NCI-H526 treated with DMSO at 0.1 percent for 48 hours (cell line): ENCODE results near the gene ATXN10.
"Not testable (repeated sequence)": the region's sequence is repeated elsewhere in the genome, so short reads cannot be mapped to it uniquely, and the experiment has no call there.

Experiments used
- DNase-seq: peaks from one replicate; lab custom pipeline; 2025; lab: John Stamatoyannopoulos, UW

The ATXN10 gene

DNA sequence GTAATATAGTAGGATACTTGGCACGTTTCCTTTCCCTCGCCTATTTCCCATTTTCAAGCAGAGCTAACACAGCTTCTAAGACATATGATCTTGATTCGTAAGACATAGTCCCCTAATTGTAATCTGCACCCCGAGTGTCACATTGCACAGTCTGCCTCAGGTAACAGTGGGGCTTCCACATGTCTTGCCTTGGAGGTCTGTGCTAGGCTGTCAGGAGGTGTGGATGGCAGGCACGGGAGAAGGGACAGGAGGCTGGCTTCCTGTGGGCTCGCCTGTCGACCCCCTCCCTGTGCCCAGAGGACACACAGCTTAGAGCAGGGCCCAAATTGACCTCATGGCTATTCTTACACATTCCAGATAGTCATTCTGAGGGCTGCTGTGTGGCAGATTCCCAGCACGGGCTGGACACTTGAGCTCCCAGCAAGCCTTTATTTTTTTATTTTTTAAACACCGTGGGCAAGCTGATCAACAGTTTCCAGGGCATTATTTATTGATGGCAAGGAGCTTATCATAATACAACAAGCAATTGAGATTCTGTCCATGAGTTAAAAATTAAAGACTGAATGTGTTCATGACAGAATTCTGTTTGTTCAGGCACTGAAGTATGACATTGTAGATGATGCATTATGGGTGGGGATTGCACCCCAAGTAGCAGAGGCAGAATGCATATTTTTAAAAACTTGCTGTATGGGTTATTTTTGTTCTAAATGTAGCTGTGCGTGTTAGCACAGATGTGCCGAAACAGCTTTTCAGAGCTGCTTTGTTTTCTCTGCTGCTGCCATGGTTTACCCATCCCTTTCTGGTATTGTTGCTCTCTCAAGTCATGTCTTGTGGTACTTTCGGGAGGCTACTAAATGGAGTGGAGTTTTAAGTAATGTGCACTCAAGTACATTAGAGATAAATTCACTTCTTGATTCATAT, 113.0 kb downstream of the ATXN10 start:
- DNase-seq: no peak

DNA sequence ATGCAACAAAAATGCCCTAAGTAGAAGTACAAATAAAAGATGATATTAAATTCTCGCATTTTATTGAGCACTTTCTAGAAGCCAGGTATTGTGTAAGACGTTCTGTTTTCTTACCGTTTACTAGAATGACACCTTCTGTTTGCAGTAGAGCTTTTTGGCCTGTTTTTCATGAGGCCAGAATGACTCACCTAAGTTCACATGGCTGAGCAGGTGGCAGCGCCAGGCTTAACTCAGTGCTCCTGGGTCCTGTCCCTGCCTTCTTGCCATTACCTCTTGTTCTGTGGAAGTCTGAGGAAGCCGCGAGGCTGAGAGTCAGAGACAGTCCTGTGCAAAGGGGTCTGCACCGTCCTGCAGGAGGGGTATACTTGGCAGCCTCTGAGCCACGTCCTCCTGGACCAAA, 113.8 kb downstream of the ATXN10 start:
- DNase-seq: no peak

DNA sequence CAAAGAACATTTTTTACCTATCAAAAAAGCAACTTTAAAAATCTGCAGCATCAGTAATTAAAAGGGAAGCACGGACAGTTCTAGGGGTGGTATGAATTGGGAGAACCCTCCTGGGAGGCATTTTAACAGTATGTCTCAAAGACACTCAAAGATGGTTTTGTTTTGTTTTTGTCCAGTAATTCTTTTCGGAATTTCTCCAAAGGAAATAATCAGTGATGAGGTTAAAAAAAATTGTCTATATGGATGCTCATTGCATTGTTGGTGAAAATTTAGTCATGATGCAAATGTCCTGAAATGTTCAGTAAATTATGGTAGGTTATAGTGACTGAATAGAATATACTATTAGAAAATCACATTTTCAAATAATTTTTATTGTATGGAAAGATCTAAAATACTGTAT, 115.1 kb downstream of the ATXN10 start:
- no peak for DNase-seq

DNA sequence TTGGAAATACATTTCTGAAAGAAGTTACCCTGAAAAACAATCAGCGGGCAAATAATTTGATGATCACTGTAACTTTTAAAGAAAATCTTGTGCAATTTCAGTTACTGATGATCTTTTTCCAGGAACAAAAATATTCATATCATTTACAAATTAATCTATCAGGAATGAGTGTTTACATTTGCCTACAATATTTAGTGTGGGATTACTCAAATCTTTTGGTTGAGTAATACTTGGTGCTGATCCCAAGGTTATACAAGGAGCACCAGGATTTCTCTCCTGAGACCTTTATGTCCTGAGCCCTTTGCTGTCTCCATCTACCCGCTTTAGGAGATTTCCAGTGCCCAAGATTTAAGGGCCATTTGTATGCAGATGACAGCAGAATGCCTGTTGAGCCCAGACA, 116.1 kb downstream of the ATXN10 start:
- DNase-seq: no peak

DNA sequence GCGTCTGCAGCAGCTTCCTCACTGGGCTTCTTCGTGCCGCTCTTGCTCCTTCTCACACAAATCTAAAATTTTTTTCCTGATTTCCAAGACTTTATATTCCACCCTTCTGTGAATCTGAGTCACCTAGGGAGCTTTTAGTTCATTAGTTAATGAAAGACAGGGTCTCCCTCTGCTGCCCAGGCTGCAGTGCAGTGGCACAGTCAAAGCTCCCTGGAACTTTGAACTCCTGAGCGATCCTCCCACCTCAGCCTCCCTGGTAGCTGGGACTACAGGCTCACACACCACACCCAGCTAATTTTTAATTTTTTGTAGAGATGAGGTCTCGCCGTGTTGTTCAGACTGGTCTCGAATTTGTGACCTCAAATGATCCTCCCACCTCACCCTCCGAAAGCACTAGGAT, 116.9 kb downstream of the ATXN10 start:
- no peak for DNase-seq

DNA sequence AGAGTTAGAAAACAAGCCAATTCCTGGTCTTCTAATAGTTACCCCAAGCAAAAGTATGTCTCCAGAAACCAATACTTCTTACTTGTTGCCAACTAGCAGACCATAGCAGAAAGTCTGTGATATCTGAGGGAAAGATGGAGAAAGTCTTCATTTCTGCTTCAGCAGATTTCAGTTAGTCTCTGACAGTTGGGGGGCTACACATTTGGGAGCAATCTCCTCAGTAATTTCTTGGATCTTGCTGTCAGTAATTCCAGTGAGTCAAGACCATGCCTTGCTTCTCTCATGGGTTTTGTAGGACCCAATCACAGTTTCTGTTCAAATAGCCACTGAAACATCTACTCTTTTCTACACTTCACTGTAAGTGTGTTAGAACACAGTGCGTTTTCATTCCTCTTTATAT, 118.8 kb downstream of the ATXN10 start:
- no peak for DNase-seq

DNA sequence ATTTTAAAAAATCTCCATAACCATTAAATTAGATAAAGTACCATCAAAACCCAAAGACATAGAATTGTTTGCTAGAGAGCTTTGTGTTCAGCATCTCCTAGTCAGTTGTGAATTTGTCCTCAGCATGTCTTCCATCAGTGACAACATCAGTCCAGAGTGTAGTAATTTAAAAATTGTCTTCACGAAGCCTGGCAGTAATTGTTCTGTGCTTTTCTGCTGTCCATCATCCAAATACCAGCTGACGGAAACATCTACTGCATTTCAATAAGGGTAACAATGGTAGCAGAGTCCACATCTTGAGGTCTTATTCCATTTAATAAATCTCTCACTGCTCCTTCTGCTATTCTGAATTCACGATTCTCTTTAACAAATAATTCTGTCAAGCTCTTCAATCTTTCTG, 121.5 kb downstream of the ATXN10 start:
- no peak for DNase-seq

DNA sequence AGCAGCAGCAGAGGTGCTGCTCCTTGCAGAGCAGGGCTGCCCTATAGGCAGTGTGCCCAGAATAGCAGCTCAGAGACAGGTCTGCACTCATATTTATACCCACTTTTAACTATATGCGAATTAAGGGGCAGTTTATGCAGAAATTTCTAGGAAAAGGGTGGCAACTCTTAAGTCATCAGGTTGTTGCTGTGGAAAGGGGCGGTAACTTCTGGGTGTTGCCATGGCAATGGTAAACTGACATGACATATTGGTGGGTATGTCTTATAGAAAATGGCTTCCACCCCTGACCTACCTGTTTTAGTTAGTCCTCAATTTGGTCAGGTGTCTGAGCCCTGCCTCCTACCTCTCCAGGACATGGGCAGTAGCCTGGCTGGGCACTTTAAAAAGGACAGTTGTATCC, 122.3 kb downstream of the ATXN10 start:
- no peak for DNase-seq

DNA sequence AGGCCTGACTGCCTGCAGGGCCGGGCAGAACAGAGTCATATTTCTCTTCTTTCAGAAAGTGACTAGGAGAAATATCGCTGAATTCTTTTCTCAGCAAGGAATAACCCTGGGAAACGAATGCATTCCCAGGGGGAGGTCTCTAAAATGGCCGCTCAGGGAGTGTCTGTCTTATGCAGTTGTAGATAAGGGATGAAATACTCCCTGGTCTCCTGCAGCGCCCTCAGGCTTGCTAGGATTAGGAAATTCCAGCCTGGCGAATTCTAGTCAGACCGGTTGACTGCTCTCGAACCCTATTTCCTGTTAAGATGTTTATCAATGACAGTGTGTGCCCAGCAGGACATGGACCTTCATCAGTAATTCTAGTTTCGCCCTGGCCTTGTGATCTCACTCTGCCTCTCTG, 124.4 kb downstream of the ATXN10 start:
- not testable (repeated sequence) for DNase-seq

DNA sequence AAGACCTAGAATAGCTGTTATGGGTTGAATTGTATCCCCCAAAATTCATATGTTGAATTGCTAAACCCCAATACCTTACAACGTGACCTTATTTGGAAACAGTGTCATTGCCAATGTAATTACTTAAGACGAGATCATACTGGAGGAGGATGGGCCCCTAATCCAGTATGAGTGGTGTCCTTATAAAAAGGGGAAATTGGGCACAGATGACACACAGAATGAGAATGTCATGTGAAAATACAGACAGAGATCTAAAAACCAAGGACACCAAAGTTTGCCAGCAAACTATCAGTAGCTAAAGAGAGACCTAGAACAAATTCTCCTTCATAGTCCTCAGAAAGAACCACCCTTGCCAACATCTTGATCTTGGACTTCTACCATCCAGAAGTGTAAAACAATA, 127.7 kb downstream of the ATXN10 start:
- DNase-seq: no peak

DNA sequence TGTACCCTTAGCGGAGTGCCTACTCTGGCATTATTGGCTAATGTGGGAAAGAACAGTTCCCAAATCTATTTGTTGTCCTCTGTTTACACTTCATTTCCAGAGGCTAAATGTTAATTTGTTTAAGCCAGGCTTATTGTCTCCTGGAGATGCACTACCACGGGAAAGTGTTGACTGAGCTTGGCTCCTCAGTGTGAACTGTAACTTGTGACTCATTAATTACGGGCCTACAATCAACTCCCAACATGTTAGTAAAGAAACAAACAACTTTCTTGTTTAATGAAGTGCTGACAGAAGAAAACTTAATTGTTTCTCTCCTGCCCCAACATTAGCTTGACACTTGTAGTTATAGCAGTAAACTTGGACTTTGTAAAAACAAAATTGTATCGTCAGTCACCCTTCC, 130.4 kb downstream of the ATXN10 start:
- no peak for DNase-seq

DNA sequence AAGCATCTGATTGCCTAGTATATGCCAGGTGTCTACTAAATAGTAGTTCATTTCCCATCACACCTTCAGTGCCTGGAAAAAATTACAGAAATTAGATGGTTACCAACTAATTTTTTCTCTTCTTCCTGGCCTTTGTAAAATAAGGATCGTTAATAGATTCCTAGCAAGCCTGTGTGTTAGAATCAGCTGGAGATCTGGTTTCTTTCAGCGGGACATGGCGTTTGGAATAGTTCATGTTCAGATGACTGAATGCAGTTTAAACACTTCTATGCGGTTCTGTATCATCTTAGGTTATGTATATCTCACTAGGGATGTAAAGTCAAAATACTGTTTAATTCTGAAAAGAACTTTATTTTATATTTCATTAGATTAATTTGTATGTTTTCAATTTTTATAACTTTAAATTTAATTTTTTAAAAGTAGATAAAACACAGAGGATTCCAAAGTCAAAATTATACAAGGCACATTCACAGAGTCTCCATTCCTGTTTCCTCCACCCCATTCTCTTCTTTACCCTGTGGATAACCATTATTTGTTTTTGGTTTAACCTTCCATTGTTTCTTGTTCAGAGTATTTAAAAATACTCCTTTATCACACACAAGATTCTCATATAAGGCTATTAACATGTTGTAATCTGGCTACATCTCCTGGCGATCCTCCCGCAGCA, 132.8 kb downstream of the ATXN10 start:
- no peak for DNase-seq

DNA sequence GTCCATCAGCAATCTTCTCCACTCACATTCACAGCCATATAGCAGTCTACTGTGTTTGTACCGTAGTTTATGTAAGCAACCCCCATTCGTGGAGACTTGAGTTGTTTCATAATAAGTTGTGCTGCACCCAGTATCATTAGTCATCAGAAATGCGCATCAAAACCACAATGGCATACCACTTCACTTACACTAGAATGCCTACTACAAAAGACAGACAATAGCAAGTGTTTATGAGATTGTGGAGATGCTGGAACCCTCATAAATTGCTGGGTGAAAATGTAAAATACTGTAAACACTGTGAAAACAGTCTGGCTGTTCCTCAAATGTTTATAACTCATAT, 133.3 kb downstream of the ATXN10 start:
- DNase-seq: no peak

DNA sequence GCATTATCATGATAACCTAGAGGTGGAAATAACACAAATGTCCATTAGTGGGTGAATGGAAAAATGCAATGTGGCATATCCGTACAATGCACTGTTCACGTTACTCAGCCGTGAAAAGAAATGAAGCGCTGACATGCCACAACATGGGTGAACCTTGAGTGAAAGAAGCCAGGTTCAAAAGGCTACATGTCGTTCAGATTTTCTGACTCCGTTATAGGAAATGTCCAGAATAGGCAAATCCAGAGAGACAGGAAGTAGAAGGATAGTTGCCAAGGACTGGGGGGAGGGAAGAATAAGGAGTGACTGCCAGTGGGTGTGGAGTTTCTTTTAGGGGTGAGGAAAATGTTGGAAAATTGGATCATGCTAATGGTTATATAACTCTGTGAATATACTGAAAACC, 133.8 kb downstream of the ATXN10 start:
- DNase-seq: no peak

DNA sequence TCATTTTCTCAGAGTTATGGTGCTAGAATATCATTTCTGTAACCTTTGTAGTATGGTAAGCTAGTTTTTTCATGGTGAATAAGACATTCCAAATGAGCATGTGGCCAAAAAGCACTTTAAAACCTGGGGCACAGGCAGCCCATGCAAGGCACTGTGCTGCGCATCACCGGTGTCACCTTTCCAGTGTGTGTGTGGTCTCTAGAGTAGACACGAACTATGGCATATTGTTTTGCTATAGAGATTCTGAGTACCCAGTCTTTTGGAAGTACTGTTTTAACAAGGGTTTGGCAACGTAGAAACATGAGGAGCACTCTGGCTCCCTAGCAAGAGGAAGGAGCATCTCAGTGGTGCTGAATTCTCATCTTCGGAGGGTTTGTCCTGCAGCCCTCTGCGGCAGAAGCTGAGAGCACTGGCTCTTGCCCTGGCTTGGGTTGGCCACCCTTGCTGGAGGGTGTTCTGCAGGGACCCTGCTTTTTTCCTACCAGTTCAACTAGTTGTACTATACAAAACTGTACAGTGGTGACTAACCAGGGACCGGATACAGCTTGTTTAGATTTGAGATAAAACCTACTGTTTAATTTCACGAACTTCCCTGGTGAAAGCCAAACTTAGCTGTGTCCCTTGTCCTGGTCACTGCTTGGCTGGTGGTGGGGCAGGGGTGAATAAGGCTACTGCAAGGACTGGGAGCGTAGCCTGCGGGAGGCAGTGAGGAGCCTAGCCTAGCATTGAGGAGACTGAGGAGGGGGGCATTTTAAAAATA, 135.7 kb downstream of the ATXN10 start:
- no peak for DNase-seq

DNA sequence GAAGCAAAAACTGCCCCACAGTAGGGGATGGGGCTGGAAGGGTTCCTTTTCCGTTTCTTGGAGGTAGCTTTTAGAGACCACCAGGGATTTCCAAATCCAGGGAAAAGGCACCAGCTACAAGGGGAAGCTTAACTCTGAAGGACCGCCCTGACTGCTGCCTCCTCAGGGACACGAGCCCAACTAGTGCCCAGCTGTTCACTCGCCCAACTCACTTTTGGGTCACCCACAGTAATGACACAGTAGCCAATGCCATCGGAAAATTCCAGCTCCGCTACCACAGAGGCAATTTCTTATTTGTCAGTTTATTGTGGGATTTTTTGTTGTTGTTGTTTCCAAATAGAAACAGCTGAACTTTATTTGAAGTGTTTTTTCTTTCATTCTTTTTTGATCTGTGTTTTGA, 141.3 kb downstream of the ATXN10 start:
- no peak for DNase-seq

DNA sequence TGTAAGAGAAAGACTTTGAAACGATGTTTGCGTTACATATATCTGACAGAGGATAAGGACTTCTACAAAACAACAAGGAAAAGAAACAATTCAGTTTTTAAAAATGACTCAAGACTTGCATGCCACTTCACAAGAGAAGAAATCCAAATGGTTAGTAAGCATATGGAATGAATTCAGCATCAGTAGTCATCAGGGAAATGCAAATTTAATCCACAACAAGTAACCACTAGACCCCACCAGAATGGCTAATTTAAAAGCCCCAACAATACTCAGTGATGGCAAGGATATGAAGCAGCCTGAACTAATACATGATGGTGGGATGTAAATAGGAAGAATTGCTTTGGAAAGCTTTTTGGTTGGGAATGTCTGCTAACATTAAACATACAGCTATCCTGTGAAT, 142.6 kb downstream of the ATXN10 start:
- DNase-seq: no peak

DNA sequence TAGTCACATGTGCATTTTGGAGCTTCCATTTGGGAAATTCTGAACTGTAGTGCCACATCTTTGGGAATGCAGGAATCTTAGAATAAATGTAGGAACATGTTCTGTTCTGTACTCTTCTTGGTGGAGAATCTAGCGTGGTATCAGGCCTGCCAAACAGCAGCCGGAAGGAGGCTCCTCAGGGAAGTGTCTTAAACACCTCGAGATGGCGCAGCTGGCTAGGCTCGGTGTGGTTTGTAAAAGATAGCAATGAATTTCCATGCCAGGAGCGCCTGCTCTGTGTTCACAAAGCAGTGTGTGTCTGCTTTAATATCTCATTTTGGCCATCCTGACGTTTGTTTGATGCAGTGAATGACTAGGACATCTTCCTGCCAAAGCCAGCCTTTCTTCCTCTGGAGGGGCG, 145.1 kb downstream of the ATXN10 start:
- DNase-seq: no peak

DNA sequence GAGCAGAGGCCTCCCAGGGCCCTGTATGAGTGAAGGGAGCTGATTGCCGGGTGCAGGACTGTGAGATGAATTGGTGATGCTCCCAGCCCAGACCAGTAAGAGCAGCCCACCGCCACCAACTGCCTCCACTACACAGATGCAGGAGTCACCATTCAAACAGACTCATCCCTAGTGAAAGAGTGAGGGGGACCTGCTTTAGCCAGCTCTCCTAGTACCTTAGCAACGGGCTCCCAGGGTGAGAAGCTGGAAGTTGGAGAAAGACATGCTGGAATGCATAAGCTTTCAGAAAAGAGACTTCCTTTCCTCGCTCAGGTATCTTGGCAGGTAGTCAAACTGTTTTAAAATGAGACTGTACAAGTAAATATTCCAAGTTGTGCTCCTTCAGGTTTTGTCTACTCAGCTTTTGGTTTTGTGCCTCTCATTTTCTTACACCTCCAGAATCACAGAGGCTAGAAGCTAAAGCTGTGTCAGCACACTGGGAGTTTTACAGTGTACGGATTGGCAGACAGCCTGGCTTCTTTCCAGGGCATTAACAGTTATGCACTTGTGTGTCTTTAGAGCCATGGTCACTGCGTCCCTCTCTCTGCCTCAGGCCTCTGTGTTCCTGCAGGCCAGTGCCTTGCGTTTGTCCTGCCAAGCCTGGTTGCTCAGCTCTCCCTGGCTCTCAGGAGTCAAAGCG, 146.2 kb downstream of the ATXN10 start:
- no peak for DNase-seq

DNA sequence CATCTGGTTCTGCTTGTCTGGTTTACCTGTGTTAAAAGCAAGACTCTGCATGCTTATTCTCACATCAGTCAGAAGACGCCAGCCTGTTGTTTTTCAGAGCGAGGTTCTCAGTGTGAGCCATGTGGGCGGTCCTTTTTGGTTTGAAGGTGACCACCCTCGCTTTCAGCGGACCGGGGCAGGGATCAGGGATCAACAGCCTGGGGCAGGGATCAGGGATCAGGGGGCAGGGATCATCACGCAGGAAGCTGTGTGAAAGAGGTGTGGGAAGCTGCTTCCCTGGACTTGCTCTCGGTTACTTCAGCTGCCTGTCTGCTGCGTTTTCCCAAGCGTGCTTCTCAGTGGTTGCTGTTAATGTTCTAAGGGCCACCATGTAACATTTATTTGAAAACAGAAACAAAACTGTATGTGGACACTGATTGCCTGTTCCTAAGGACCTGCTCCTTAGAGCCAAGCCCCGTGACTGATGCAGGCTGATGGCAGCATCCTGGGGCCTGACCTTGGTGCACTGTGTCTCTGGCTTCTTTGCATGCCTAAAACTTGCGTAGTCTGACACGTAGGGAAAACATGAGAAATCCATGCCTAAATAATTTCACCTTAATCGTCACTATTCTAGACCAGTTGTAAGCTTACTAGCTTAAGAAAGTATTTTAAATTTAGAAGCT, 146.9 kb downstream of the ATXN10 start:
- DNase-seq: no peak

DNA sequence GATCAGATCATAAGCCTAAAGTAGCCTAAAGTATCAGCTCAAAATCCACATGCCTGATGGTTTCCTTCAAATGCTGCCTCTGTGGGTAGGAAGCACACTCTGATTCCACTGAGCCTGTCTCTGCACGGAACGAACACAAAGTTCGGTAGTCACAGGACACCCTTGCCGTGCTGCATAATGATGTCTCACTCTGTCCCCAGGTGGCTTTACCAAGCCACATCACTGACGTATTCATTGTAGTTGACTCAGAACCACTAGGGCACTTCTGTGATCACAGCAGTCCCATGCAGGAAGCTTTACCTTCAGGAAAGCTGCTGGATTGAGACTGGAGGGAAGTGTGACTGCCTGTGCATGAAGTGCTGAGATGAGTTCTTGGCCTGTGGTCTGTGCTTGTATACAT, 147.7 kb downstream of the ATXN10 start:
- DNase-seq: no peak

DNA sequence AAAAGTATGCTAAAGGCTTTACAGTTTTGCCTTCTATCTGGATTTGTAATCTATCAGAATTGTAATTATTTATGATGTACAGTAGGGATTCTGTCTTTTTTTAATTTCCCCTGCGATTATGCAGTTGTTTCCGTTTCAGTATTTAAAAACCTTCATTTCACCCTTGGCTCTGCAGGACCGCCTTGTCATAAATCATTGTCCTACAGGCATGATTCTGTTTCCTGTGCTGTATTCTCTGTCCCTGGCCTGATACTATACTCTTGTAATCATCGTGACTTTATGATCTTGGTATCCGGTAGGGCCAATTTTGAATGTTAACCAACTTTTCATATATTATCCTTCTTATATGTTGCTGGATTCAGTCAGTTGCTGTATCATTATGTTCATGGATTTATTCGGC, 151.7 kb downstream of the ATXN10 start:
- no peak for DNase-seq
